ENCODE measurements around the gene HRG. TPM values are rescaled to one million over a fixed set of nuclear protein-coding genes. Genes with fewer than 3 reads are reported as not detected.

HRG gene
- total and polyA plus RNA-seq, 7 donors: not detected

- Histone ChIP-seq H3K27ac (no peak overlapping the region), H3K4me1 (no peaks in the 10 kb centered on the region), H3K4me3 (no peak overlapping the region), H3K27me3 (ENCODE audit: insufficient read depth in 3 of 3, low read length in 2 of 3) (peaks cover 0 to 3% (median 0%) of the 10 kb centered on the region in 3 donors), H3K36me3 (ENCODE audit: insufficient read depth in 1 of 2, low read depth in 1 of 2) (no peaks in the 10 kb centered on the region), H3K9me3 (no peaks in the 10 kb centered on the region)
- intact Hi-C loops (cut with DNase I): no loop called here
- no peak for DNase-seq
- TF ChIP-seq CTCF (IDR thresholded peaks at IDR 0.05): no peak
- no peak for ATAC-seq
- WGBS, 3 donors: 16 to 50% (median 23%) methylated on average over 6 of the region's 6 CpGs
These were observed 11.8 kb upstream of the HRG start for GRCh38 chr3:186653984-186654383.

DNA sequence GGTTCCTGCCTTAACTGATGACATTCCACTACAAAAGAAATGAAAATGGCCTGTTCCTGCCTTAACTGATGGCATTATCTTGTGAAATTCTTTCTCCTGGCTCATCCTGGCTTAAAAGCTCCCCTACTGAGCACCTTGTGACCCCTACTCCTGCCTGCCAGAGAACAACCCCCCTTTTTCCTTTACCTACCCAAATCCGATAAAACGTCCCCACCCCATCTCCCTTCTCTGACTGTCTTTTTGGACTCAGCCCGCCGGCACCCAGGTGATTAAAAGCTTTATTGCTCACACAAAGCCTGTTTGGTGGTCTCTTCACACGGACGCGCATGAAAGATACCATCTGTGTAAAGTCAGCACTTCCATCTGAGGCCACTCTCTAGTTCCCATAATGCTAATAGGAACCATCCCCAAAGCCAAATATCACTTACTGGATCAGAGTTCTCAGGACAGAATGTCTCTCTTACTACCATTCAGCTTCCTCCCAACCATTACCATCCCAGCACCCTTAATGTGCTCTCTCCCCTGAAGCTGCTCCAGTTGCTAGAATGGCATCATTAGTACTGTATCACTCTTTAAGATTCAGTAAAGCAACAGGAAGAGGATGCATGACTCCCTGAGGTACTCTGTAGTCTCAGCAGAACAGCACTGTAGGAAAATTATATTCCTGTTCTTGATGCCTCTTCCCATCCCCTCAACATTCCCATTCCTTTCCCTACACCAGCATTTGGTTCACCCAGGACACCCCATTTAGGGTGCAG is 2.3 kb upstream of the HRG start:
- no peaks in the 10 kb centered on the region for H3K36me3 ChIP-seq (ENCODE audit: insufficient read depth in 1 of 2, low read depth in 1 of 2)
- WGBS, 3 donors: 24 to 27% (median 26%) methylated on average over 7 of the region's 7 CpGs
- ATAC-seq (no peak), DNase-seq (no peak)
- no peak overlapping the region for H3K27ac ChIP-seq
- peaks cover 0 to 2% (median 2%) of the 10 kb centered on the region in 3 donors for H3K27me3 ChIP-seq (ENCODE audit: insufficient read depth in 3 of 3, low read length in 2 of 3)
- no peaks in the 10 kb centered on the region for H3K4me1 ChIP-seq
- no peak for TF ChIP-seq CTCF (IDR thresholded peaks at IDR 0.05)
- intact Hi-C loops (cut with DNase I): no loop called here
- H3K9me3 ChIP-seq: no peaks in the 10 kb centered on the region
- H3K4me3 ChIP-seq: no peak overlapping the region

DNA sequence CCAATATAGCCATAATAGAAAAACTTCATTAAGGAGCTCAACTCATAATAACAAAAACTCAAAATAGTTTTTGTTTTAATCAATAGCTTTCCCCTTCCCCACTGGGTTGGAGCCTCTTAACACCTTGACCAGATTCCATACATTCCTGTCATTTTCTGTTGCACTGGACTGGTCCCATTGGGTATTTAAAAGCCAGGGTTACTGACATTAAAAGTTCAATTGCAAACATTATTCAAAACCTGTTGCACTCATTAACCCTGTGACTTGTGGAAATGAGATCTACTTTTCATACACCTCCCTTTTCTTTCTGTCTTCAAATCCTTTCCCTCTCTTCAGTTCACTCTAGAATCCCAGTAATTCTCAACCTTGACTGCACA is 1.7 kb upstream of the HRG start:
- ATAC-seq: no peak
- no peak for TF ChIP-seq CTCF (IDR thresholded peaks at IDR 0.05)

DNA sequence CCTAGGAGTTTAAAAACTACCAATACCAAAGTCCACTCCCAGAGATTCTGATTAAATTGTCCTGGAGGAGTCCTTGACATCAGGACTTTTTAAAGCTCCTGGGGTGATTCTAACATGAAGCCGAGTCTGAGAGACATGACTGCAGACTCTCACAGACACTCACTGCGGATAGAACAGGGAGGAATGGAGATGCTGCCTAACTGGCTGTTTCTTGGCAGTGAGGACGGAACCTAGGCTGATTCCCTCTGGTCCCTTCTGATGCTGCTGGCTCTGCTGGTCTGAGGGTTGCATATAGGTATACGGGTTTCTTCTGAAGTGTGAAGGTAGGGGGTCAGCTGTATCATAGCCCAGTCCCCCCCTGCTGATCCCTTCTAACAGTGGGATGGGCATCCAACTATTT is 1.3 kb upstream of the HRG start:
- Histone ChIP-seq H3K27ac (no peak overlapping the region), H3K4me1 (no peaks in the 10 kb centered on the region), H3K27me3 (ENCODE audit: insufficient read depth in 3 of 3, low read length in 2 of 3) (peaks cover 0 to 2% (median 2%) of the 10 kb centered on the region in 3 donors), H3K36me3 (ENCODE audit: insufficient read depth in 1 of 2, low read depth in 1 of 2) (no peaks in the 10 kb centered on the region), H3K9me3 (no peaks in the 10 kb centered on the region), H3K4me3 (no peak overlapping the region)
- no peak for ATAC-seq
- WGBS, 3 donors: 45 to 59% (median 50%) methylated on average over 4 of the region's 4 CpGs
- no peak for TF ChIP-seq CTCF (IDR thresholded peaks at IDR 0.05)
- intact Hi-C loops (cut with DNase I): no loop called here
- no peak for DNase-seq

More for the DNA sequence above, 1.7 kb upstream of the HRG start:
- Histone ChIP-seq H3K36me3 (ENCODE audit: insufficient read depth in 1 of 2, low read depth in 1 of 2) (no peaks in the 10 kb centered on the region), H3K4me3 (no peak overlapping the region), H3K27me3 (ENCODE audit: insufficient read depth in 3 of 3, low read length in 2 of 3) (peaks cover 0 to 2% (median 2%) of the 10 kb centered on the region in 3 donors), H3K4me1 (no peaks in the 10 kb centered on the region), H3K27ac (no peak overlapping the region), H3K9me3 (no peaks in the 10 kb centered on the region)
- no peak for DNase-seq
- intact Hi-C loops (cut with DNase I): no loop called here

DNA sequence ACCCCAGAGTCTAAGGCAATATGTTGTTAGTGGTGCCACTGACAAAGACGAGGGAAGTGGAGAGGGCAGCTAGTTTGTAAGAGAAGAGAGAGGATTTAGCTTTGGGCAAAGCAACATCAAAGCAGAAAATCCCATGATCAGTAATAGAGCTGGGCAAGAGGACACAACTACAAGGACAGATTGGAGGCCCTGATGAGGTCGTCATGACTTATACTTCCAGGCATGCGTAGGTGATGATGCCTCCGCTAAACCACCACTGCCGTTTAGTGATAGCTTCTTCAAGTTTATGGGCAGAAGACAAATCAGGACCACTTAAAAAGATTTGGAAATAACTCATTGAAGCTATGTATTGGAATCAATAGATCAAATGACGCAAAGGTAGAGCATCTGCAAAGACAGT is 2.6 kb downstream of the HRG start:
- Histone ChIP-seq H3K4me1 (no peaks in the 10 kb centered on the region), H3K4me3 (no peak overlapping the region), H3K36me3 (ENCODE audit: insufficient read depth in 1 of 2, low read depth in 1 of 2) (no peaks in the 10 kb centered on the region), H3K27ac (no peak overlapping the region), H3K9me3 (no peaks in the 10 kb centered on the region), H3K27me3 (ENCODE audit: insufficient read depth in 3 of 3, low read length in 2 of 3) (peaks cover 0 to 2% (median 2%) of the 10 kb centered on the region in 3 donors)
- WGBS, 3 donors: 69 to 73% (median 71%) methylated on average over 6 of the region's 6 CpGs
- DNase-seq (no peak), ATAC-seq (no peak)
- intact Hi-C loops (cut with DNase I): no loop called here
- no peak for TF ChIP-seq CTCF (IDR thresholded peaks at IDR 0.05)

All from psoas muscle (tissue), 8 donors.